Measurements from ENCODE around the gene RRH.

Gene RRH

GRCh38 chr4:109876634-109877265 lies 49.0 kb downstream of the RRH start:
- intact Hi-C loops (cut with DNase I), result no loop called here

DNA sequence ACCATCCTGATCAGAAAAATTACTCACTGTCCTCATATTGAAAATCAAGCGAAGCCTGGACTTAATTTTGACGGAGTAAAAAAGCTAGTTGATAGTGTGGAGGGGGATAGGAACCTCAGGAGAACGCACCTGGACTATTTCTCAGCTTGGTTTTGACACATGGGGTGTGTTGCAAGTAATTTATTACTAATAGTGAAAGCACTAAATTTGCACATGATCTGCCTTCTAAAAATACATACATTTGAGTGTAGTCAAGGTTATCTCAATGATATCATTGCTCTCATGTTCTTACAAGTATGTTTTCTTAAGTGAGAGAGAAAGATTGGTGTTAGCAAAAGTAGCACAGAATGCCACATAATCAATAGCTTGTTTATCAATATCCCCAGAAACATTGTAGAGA lies 49.6 kb downstream of the RRH start:
- DNase-seq, result no peak
- intact Hi-C loops (cut with DNase I), result no loop called here

More at GRCh38 chr4:109876634-109877265, 49.0 kb downstream of the RRH start:
- DNase-seq, result no peak

- no peak for DNase-seq
- intact Hi-C loops (cut with DNase I), result no loop called here
Observed at GRCh38 chr4:109878355-109878754, 50.6 kb downstream of the RRH start.

DNA sequence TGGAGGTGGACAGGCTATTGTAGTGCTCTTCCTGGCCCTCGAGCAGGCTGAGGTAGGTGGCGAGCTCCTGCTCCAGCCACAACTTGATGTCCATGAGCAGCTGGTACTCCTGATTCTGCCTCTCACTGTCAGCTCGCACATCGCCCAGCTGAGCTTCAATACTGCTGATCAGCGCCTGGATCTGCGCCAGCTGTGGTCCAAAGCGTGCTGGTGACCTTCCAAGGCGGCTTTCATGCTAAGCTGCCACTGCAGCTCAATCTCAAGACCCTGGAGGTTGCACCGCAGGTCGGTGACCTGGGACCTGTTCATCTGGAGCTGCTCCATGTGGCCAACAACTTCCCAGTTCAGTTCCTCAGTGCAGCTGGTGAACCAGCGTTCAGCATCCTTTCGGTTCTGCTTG lies 51.3 kb downstream of the RRH start:
- peak in 5 of 42 donors; percentile 1 to 29 (median 5) for DNase-seq
- intact Hi-C loops (cut with DNase I), result no loop called here

- no peak for DNase-seq
- intact Hi-C loops (cut with DNase I), result no loop called here
Observed at GRCh38 chr4:109879636-109880314, 52.0 kb downstream of the RRH start.

DNA sequence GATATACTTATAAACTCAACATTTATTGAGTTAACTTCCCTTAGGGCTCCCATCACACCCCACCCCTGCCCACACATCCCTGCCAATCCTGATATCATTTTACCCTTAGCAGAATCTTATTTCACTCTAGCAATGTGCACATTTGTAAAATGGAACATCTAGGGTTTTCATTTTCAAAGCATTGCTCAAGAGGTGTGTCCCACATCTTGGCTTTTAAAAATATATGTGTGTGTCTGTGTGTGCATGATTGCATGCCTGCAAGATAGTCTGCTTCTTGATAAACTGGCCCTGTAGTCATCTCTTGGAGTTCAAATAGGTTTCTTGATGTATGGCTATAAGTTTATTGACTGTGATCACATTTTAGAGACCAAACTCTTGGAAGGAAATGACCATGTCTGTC lies 58.5 kb downstream of the RRH start:
- intact Hi-C loops (cut with DNase I), result no loop called here
- no peak for DNase-seq

GRCh38 chr4:109887071-109887470 lies 59.3 kb downstream of the RRH start:
- no peak for DNase-seq
- intact Hi-C loops (cut with DNase I), result no loop called here

DNA sequence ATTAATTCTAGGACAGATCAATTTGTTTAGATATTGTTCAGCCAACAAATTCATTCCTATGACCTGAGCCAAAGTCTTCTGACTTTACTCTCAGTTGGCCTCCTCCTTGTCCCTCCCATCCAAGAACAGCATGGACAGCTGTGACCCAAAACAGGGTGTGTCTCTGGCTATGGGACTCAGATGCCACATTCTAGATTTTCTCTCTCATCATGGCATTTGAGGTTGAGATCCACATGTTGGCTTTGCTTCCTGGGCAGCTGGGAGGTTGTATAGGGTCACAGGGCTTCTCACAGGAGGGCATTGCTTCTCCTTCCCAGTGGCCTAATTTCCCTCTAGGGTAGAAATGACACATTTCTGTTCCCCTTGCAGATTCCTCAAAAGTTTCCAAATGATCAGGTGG lies 62.3 kb downstream of the RRH start:
- intact Hi-C loops (cut with DNase I), result no loop called here
- DNase-seq, result no peak

Measured in head of caudate nucleus (tissue), 42 donors.